HG03045 (cell line): ENCODE data around the gene MB21D2.
A peak's percentile ranks its signal among the peaks of the same experiment; 100 is the strongest.

Experiments used
- ATAC-seq: cut with Tn5 transposase; IDR thresholded peaks from one replicate; pipeline ENCODE4 v1.9.1; 2021; ENCODE audit warnings: mild to moderate bottlenecking, moderate library complexity; ENCODE audit not compliant: unreplicated experiment

The MB21D2 gene

DNA sequence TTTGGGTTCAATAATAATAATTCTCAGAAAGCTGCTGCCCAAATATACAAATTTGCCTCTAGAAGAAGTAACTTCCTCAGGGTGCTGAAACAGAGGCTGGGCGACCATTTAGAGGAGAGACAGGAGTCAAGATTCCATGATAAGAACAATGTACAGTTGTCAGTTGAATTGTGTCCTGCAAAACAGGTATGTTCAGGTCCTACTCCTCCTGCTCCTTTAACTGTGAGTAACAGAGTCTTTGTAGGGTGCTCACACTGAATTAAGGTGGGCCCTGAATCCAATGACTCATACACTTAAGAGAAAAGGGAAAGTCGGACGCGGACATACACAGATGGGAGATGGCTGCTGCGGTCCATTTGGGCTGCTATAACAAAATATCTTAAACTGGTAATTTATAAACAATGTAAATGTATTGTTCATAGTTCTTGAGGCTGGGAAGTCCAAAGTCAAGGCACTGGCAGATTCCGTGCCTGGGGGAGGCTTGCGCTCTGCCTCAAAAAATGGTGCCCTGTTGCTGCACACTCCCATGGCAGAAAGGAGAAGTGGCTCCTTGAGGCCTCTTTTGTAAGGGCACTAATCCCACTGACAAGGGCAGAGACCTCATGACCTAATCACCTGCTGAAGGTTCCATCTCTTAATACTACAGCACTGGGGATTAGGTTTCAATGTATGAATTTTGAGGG, 55.1 kb downstream of the MB21D2 start:
- no peak for ATAC-seq

DNA sequence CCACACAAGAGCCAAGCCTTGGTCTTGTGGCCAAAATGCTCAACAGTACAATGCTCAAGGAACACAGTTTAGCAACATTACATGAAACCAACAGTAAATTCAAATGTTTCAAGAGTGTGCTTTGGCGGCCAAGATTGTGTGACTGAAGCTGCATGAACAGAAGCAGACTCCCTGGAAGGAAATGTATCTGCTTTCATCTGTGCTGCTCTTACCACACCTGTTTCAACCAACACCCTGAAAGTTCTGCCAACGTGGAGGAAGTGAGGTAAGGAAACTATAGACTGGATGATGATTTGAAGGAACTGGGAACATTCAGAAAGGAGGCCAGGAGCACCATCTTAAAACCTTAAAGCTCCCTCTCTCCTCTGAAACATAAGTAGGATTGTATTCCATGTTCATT, 55.7 kb downstream of the MB21D2 start:
- peak; percentile 47 for ATAC-seq

DNA sequence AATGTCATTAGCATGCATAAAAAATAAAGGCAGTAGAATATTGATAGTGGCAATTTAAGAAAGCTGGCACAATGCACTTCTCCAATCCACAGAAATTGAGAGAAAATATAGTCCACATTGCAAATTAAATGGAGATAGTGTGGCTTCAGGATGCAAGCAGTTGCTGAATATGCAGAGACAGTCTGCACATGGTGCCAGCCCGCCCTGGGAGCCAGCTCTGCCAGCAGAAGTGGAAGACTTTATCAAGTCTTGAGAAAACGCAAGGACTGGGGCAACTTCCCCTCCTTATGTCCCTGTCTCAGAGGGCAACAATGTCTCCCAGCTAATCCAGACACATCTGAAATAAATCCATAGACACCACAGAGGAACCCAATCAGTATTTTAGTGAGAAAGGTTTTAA, 57.2 kb downstream of the MB21D2 start:
- ATAC-seq = no peak

DNA sequence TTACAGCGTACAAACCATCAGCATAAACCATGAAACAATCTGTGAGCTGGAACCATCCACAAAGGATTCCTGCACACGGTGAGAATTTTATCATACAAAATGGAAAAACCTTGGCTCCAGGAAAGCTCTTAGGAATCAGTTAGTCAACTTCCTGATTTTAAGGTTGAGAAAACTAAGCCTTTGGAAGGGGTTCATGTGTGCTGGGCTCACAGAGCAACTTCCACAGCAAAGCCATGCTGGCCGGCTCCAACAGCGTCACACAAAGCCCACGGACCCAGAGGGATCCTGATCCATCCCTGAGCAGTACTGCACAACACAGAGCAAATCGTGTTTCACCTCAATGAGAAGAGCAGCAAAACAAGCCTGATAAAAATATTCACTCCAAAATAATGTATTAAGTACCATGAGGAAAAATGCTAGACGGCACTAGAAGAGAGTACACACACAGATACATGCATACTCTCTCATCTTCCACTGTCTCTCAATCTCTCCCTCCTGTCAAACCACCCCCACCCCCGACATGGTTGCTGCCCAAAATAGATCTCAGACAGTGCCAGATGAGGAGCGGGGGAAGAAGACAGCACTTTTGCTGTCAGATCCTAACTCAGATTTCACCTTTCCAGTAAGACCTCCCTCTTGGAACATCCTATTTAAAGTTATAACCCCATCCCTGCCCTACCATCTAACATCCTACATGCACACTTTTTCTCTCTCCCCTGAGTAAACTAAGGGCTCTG, 58.6 kb downstream of the MB21D2 start:
- ATAC-seq = no peak

DNA sequence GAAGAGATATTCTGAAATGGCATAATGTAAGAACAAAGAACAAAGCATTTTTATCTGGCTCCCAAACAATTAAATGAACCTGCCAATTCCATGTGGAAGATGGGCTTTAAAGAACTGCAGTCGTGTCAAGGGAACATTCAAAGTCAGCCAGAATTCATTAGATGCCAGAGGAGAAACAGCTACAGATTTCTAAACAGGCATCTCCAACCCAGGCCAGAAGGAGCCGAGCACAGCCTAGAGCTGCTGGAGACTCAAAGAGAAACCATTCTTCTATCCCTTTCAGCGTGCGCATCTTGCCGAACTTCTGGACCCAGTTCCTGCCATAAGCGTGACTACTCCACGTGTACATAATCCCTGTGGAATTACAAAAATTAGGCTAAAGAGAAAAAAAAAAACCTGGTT, 60.4 kb downstream of the MB21D2 start:
- ATAC-seq = no peak

DNA sequence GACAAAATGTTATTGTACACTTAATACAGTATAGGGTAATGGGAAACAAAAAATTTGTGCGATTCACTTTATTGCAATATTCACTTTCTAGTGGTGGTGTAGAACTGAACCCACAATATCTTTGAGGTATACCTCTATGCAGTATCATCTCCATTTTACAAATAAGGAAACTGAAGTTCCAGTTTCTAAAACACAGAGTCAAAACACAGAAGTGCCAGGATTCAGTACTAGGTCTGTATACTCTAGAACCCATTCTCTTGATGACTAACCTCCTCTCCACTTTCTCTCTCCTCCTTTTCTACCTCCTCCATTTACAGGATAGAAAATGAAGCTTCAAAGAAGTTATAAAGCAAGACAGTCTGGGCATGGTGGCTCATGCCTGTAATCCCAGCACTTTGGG, 62.2 kb downstream of the MB21D2 start:
- peak; percentile 31 for ATAC-seq

DNA sequence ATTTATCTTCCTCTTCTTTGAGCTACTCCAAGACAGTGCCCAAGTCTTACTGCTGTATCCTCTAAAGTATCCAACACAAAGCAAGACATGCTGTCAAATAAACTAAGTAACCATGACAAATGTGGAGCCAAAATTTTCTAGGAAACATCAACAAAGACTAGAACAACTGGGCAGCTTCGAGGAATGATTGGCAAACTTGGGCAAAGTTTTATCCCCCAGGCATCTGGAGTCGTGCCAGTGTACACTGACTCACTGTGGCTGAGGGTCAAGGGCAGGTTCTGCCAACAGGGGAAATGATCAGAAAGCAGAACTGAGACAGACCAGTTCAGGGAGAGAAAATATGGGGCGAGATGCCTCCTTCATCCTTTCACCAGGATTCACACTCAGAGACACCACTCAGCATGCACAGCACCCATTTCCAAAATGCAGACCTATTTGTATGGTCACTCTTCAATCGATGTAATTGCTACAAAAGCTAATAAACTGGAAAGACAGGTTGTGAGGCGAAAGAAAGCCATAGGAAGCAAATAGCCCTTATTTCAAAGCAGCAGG, 65.8 kb downstream of the MB21D2 start:
- peak; percentile 28 for ATAC-seq

DNA sequence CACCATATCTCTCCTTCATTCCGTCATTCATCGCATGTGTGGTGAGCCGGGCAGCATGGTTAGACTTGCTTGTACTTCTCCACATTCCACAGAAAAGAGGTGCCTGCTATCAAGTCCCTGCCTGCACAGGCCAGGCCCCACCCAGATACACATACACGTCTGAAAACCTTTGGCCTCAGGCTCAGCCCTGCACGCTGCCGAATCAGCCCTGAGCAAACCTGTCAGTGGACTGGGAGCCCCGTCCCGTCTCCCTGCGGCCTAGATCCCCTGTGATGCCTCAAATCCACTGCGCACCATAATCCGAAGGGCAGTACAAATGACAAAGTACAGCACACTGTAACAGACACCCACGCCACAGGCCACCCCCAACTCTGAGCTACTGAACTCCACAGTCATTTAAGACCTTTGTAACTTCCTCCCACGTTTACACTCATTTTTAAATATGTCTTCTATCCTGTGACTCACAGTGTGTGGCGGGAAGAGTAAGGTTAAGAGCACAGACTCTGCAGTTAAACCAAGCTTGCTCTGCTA, 67.1 kb downstream of the MB21D2 start:
- ATAC-seq = peak; percentile 66

DNA sequence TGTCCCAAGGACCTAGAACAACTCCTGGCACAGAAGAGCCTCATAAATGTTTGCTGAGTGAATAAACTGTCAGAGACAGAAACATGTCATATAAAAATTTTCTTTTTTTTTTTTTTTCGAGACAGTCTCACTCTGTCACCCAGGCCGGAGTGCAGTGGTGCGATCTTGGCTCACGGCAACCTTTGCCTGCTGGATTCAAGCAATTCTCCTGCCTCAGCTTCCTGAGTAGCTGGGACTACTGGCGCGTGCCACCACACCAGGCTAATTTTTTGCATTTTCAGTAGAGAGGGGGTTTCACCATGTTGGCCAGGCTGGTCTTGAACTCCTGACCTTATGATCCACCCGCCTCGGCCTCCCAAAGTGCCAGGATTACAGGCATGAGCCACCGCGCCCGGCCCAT, 67.8 kb downstream of the MB21D2 start:
- peak; percentile 3 for ATAC-seq

DNA sequence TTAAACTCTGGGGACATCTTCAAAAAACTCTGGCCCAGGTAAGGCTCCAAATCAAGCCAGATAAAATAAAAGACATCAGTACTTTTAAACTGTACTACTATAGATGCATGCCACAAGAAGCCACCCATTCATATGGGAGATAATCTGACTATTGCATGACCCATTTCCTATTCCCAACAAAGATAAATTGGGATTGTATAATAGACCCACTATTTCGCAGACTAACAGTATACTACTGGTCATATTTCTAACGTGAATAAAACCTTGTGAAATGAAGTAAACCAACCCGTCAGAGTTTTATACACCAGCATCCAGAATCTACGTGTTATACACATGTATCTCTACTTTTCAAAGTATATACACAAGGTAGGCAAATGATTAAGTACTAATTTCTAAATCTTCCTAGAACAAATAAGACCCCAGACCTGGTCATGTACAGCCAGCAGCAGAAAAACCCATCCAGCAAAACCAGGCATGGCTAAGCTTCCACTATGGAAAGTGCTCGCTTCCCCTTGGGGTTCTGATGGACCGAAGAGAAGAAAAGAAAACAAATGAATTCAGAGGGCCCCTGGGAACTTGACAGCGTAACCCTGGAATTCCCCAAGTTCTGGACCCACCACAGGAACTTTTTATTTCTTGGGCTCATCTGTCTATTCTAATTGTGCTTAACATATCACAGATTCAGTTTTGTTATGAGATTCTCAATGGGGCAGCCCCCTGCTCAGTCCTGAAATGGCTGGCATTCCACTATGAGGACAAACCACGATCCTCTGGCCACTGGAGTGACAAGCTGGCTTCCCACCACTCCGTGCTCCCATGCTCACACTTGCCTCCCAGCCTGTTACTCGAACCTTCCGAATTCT, 69.1 kb downstream of the MB21D2 start:
- no peak for ATAC-seq

DNA sequence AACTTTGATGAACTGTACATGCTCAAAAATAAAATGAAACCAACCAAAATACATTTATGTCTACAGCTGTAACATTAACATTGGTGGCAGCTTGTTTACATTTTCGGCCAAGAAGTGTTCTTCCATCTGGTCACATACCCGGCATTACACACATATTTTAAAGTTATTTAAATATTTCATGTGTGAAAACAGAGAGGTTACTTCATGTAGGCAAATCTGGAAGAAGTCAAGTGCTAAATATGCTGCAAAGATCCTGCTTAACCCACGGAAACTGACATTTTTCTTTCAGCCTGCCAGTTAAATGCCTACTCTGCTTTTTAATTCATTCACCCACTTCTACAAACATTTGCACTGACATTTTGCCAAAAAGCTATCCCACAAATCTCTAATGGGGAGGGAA, 69.7 kb downstream of the MB21D2 start:
- no peak for ATAC-seq

DNA sequence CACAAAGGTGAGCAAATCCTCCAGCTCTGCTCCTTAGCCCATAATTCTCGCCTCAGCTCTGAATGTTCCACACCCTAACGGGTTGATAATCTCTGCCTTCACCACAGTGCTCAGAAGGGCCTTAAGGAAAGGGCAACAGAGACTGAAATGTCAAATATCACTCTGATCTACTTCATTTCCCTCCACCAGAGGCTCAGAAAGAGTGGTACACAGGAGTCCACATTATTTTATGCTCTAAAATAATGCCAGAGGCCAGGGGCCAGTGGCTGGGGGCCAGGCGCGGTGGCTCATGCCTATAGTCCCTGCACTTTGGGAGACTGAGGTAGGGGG, 72.2 kb downstream of the MB21D2 start:
- no peak for ATAC-seq

DNA sequence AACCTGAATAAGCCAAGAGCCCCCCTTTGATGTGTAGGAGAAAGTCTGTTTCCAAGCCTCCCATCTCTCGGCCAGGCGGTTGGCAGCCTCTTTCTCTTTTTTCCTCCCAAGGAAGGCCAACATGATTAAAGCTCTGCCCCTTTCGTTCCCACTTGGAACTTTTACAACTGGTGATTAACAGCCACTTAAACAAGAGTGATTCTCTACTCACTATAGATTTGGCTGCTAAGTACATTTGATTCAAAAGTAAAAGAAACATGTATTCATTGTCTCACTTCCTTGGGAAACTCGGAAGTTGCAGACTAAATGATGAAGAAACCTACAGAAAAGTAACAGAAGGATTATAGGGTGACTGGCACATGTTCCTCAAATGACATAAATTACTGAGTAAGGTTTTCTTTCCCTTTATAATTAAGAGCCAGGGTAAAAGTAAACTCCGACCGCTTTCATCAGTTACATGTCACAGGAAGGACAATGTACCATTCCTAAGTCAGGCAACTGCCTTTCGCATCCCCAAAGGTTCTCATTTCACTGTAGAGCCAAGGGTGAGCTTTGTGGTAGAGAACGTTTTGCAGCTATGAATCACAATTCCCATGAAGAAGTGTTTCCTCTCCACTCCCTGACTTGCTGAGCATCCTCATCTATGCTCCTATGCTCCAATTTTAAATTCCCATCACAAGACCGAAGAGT, 72.7 kb downstream of the MB21D2 start:
- ATAC-seq = no peak

DNA sequence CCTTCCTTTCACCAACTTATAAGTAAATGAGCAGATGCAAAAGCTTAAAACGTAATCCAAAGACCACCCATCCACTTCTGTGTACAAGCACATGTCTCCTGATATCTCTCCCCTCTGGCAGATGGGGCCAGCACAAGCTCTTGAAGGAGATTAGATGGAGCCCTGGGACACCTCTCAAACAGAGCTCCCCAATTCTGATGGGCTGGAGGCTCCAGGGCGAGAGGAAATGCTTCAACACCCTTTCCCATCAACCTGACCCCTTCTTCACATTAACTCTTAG, 73.2 kb downstream of the MB21D2 start:
- ATAC-seq = no peak

DNA sequence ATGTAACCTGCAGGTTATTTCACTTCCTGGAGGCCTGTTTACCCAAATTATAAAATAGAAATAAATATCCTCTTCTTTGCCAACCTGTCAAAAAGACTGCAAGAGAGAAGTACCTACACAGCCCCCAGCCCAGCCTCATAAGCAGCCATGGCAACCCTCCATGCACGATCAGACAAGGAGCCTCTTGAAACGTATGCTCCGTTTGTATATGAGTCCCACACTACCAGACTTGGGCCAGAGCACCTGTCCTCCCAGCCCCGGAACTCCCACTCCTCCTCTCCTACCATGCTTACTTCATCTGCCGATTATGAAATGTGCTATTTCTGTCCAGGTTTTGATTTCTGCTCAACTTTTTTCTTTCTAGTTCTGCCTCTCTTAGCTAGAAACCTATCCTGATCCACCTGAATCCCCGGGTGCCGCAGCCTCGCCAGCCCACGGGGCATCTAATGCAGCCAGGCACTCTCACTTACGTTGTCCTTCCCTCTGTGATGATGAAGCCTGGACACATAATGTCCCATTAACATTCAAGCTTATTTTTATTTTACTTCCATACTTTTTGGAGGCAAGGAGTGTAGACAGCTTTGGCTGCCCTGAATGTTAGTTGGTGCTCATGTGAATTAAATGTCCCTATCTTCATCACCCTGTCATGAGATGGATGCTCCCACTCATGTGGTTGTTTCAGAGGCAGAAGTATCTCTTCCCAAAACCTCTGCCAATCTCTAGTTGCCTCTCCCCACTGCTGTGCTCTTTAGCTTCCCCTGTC, 73.8 kb downstream of the MB21D2 start:
- ATAC-seq = no peak

DNA sequence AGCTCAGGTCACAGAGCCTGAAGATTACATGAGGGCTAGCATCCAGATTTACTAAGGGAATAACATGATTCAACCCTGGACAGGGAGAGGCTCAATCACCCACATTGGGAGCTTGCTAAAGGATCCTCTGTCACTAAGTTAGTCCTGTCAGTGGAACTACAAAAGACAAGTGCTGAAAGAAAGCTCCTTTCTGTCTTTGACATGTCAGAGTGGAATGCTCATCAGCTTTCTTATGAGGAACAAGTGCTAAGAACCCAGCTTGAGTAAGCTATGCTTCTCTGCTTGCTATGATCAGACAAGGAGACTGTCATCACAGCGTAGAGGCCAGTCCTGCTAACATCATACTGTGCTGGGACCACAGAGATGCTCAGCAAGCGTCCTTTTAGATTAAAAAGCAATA, 74.5 kb downstream of the MB21D2 start:
- ATAC-seq = no peak

DNA sequence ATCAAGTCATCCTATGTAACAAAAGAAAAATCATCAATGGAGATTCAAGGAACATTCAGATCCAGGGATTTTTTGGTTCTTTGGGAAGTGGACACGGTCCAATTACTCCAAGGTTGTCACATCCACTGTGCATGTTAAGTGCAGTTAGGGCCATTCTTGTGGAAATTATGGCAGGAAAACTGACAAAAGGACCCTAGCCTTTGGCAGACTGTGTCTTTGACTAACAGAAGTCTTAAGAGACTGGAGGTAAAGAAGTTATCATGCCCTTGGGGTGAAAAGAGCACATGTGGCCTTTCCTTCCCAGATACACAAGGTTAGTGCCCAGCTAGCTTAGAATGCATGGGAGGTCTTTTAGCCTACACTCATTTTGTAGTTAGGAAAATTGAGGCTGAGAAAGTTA, 74.9 kb downstream of the MB21D2 start:
- no peak for ATAC-seq

DNA sequence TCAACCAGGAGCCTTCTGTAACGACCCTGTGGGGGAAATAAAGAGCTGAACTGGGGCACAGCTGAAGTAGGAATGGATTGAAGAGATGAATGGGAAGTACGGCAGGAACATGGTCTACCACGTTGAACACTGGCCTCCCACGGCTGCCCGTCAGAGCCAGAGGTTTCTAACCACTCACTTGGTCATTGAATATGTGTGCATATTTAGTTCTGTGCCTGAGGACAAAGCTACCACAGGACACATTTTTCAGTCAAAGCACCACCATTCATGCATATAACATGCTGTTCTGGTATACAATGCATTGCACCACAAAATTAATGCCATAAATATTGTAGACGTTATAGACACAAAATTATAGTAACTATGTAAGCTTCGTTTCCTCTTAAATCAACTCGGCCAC, 75.5 kb downstream of the MB21D2 start:
- no peak for ATAC-seq

DNA sequence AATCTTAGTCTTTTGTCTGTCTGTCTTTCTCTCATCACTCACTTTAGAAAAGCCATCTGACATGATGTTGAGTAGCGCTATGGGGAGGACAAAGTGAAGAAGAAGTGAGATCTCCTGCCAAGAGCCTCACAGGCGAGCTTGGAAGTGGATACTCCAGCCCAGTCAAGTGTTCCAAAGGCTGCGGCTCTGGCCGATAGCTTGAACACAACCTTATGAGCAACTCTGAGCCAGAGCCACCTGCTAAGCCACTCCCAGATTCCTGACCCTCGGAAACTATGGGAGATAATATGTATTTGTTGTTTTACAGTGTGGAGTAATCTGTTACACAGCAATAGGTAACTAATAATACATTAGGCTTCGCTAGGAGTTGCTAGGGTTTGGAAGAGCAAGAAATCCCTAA, 76.2 kb downstream of the MB21D2 start:
- no peak for ATAC-seq

DNA sequence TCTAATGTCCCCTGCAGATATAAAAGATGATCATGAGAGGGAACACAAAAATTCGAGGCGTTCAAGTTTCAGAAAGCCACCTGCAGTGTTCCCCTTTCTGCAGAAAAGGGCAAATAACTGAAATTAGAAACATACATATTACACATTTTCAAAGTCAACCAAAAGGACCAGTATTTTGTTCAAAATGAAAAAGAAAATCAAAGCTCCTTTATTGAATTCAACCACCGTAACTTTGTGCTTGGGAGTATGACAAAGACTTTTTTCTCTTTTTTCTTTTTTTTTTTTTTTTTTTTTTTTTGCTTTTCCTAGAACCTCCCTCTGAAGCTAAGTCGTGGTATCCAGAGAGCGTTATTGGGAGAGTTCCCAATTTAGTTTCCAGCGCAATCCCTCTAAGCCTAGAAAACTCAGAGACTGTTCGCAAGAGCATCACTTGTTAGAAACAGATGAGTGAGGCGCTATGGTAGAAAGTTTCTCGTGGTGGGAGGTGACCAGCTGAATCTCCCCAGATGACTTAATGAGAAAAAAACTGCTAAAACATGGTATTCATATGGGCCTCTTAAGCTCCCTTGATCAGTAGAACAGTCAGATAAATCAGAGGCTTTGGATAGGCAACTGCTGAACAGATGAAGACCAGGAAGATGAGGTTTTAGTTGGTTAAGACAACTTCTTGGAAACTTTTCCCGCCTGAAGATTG, 77.4 kb downstream of the MB21D2 start:
- ATAC-seq = no peak
